Measurements from ENCODE around the gene TPRN.

DNA sequence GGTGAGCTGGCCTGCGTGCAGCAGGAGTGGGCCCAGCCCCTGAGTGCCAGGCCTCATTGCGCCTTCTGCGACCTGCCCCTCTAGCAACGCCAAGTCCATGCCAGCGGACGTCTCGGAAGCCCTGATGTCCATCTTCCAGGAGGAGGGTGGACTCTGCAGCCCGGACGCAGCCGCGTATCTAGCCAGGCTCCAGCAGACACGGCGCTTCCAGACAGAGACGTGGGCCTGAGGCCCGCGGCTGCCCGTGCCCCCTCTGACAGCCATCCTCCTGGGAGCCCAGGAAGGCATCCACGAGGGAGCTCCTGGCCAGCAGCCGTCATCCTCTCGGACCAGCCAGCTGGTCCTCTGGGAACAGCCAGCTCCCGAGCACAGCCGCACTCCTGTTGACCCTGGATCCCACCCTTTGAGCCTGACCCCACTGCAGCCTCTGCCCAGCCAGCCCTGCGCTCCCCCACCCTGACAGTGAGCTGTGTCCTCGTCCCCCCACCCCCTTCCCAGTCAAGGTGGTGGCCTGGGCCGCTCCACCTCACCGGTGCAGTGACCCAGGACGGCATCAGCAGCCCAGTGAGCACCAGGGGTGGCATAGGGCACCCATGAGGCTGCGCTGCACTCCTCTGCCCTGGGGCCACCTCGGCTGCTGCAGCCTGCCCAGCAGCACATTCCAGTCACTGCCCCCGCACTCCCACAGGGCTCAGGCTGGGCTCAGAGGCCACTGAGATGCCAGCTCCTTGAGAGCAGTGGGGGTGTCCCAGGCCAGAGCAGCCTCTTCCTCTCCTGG, 15.8 kb upstream of the TPRN start:
- TF ChIP-seq, protein P1, sequence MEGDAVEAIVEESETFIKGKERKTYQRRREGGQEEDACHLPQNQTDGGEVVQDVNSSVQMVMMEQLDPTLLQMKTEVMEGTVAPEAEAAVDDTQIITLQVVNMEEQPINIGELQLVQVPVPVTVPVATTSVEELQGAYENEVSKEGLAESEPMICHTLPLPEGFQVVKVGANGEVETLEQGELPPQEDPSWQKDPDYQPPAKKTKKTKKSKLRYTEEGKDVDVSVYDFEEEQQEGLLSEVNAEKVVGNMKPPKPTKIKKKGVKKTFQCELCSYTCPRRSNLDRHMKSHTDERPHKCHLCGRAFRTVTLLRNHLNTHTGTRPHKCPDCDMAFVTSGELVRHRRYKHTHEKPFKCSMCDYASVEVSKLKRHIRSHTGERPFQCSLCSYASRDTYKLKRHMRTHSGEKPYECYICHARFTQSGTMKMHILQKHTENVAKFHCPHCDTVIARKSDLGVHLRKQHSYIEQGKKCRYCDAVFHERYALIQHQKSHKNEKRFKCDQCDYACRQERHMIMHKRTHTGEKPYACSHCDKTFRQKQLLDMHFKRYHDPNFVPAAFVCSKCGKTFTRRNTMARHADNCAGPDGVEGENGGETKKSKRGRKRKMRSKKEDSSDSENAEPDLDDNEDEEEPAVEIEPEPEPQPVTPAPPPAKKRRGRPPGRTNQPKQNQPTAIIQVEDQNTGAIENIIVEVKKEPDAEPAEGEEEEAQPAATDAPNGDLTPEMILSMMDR (IDR thresholded peaks at IDR 0.05 in 4 of 5, conservative IDR thresholded peaks at IDR 0.05 in 1 of 5): no peak
- no peak for TF ChIP-seq POLR2A (IDR thresholded peaks at IDR 0.05)
